ENCODE measurements around the gene DAB2IP. TPM values are rescaled to one million over a fixed set of nuclear protein-coding genes. Genes with fewer than 3 reads are reported as not detected.

The DAB2IP gene
- total RNA-seq, 1 donor from 2014 or later: 24.3 TPM

- Histone ChIP-seq H2AFZ (replicated peaks) (no peak overlapping the region), H4K20me1 (ENCODE audit: low read depth) (peaks cover 88% of the 10 kb centered on the region), H3F3A (ENCODE audit: low read depth) (peaks cover 15% of the 10 kb centered on the region), H3K79me2 (ENCODE audit: low read depth) (peaks cover 80% of the 10 kb centered on the region), H3K4me1 (peaks cover 9% of the 10 kb centered on the region), H3K4me2 (no peak overlapping the region), H3K9ac (no peak overlapping the region), H3K27ac (no peak overlapping the region), H3K4me3 (no peak overlapping the region), H3K36me3 (no peaks in the 10 kb centered on the region), H3K9me3 (ENCODE audit: low read depth) (no peaks in the 10 kb centered on the region), H3K27me3 (no peaks in the 10 kb centered on the region)
- Mint-ChIP-seq H3K27ac (no peak overlapping the region), H3K9me3 (no peaks in the 10 kb centered on the region), H3K4me1 (peaks cover 44% of the 10 kb centered on the region), H3K36me3 (peaks cover 3% of the 10 kb centered on the region), H3K27me3 (ENCODE audit: insufficient read depth, low read depth) (peaks cover 2% of the 10 kb centered on the region), H3K4me3 (no peak overlapping the region)
- TF ChIP-seq EZH2 (IDR thresholded peaks at IDR 0.05) (no peak), CTCF (IDR thresholded peaks at IDR 0.05) (no peak), EZH2phosphoT487 (IDR thresholded peaks at IDR 0.05) (no peak)
- no peak for DNase-seq (ENCODE audit: low spot score)
Observed at GRCh38 chr9:121655231-121655755, 3.9 kb downstream of the DAB2IP start.

GRCh38 chr9:121656941-121657470, 5.6 kb downstream of the DAB2IP start:
- Histone ChIP-seq H3F3A (ENCODE audit: low read depth) (peaks cover 1% of the 10 kb centered on the region), H3K9ac (no peak overlapping the region), H3K36me3 (no peaks in the 10 kb centered on the region), H3K27ac (no peak overlapping the region), H3K4me2 (no peak overlapping the region), H3K79me2 (ENCODE audit: low read depth) (peaks cover 77% of the 10 kb centered on the region), H2AFZ (replicated peaks) (no peak overlapping the region), H3K4me1 (no peaks in the 10 kb centered on the region), H4K20me1 (ENCODE audit: low read depth) (peaks cover 96% of the 10 kb centered on the region), H3K4me3 (no peak overlapping the region), H3K27me3 (no peaks in the 10 kb centered on the region), H3K9me3 (ENCODE audit: low read depth) (no peaks in the 10 kb centered on the region)
- Mint-ChIP-seq H3K9me3 (no peaks in the 10 kb centered on the region), H3K4me3 (no peak overlapping the region), H3K27ac (no peak overlapping the region), H3K4me1 (peaks cover 36% of the 10 kb centered on the region), H3K36me3 (peaks cover 3% of the 10 kb centered on the region), H3K27me3 (ENCODE audit: insufficient read depth, low read depth) (peaks cover 2% of the 10 kb centered on the region)
- TF ChIP-seq EZH2phosphoT487 (IDR thresholded peaks at IDR 0.05) (no peak), EZH2 (IDR thresholded peaks at IDR 0.05) (no peak), CTCF (IDR thresholded peaks at IDR 0.05) (no peak)
- no peak for DNase-seq (ENCODE audit: low spot score)

GRCh38 chr9:121658166-121658565, 6.7 kb downstream of the DAB2IP start:
- Histone ChIP-seq H3K36me3 (no peaks in the 10 kb centered on the region), H3K9me3 (ENCODE audit: low read depth) (no peaks in the 10 kb centered on the region), H2AFZ (replicated peaks) (no peak overlapping the region), H3K4me1 (no peaks in the 10 kb centered on the region), H3F3A (ENCODE audit: low read depth) (no peaks in the 10 kb centered on the region), H3K79me2 (ENCODE audit: low read depth) (peaks cover 74% of the 10 kb centered on the region), H3K27ac (no peak overlapping the region), H4K20me1 (ENCODE audit: low read depth) (peaks cover 97% of the 10 kb centered on the region), H3K4me3 (no peak overlapping the region), H3K4me2 (no peak overlapping the region), H3K27me3 (no peaks in the 10 kb centered on the region), H3K9ac (no peak overlapping the region)
- no peak overlapping the region for H3K27ac Mint-ChIP-seq
- peaks cover 3% of the 10 kb centered on the region for H3K36me3 Mint-ChIP-seq
- H3K4me1 Mint-ChIP-seq: peaks cover 30% of the 10 kb centered on the region
- H3K4me3 Mint-ChIP-seq: no peak overlapping the region
- peaks cover 2% of the 10 kb centered on the region for H3K27me3 Mint-ChIP-seq (ENCODE audit: insufficient read depth, low read depth)
- no peak for DNase-seq (ENCODE audit: low spot score)
- TF ChIP-seq EZH2 (IDR thresholded peaks at IDR 0.05) (no peak), CTCF (IDR thresholded peaks at IDR 0.05) (no peak), EZH2phosphoT487 (IDR thresholded peaks at IDR 0.05) (no peak)
- no peaks in the 10 kb centered on the region for H3K9me3 Mint-ChIP-seq

Data from neural progenitor cell (in vitro differentiated cells).